GM13976 (cell line): ENCODE measurements around the gene CST11.

ENCODE experiments used
- DNase-seq: peaks from one replicate; pipeline ENCODE4 v3.0.0; 2012; ENCODE audit warnings: low spot score
- CTCF ChIP-seq: IDR thresholded peaks from 2 replicates; pipeline ENCODE4 v1.5.1; 2012; ENCODE audit warnings: borderline replicate concordance, mild to moderate bottlenecking; ENCODE audit not compliant: insufficient read depth; ENCODE audit errors: extremely low read depth, missing control alignments, control extremely low read depth
- in situ Hi-C: fragments of 300-500 bp; cut with MboI; formaldehyde crosslinking; loops from one replicate; pipeline ENCODE4 v1.12.0; 2022; ENCODE audit warnings: low sequenced_read_pairs, mixed read lengths, inconsistent platforms; ENCODE audit not compliant: unreplicated experiment

Gene CST11

GRCh38 chr20:23403751-23404150 lies 48.9 kb downstream of the CST11 start:
- TF ChIP-seq CTCF = no peak
- no peak for DNase-seq
- in situ Hi-C loops = no loop called here

GRCh38 chr20:23401051-23401450 lies 51.6 kb downstream of the CST11 start:
- DNase-seq = no peak
- in situ Hi-C loops = no loop called here
- no peak for TF ChIP-seq CTCF
